Skeletal muscle satellite cell (primary cell): ENCODE measurements around the gene C16orf92.

Experiments
- H3K27me3 ChIP-seq: 2 replicates; pipeline ENCODE4 v1.7.0; 2013; ENCODE audit warnings: low read length; ENCODE audit not compliant: control insufficient read depth, insufficient read depth
- H3K36me3 ChIP-seq: 2 replicates; pipeline ENCODE4 v1.7.0; 2013; ENCODE audit warnings: mild to moderate bottlenecking, control low read depth, low read length; ENCODE audit not compliant: insufficient read depth
- H3K4me1 ChIP-seq: 2 replicates; pipeline ENCODE4 v1.7.0; 2013; ENCODE audit warnings: low read length; ENCODE audit not compliant: control insufficient read depth, insufficient read depth
- H3K4me2 ChIP-seq: 2 replicates; pipeline ENCODE4 v1.7.0; 2013; ENCODE audit warnings: mild to moderate bottlenecking, low read length
- H3K4me3 ChIP-seq: 2 replicates; pipeline ENCODE4 v1.7.0; 2013; ENCODE audit warnings: low read length
- H3K9ac ChIP-seq: 2 replicates; pipeline ENCODE4 v1.7.0; 2013; ENCODE audit warnings: mild to moderate bottlenecking, low read depth, low read length, moderate library complexity
- H3K9me3 ChIP-seq: replicated peaks from 2 replicates; pipeline ENCODE4 v1.7.0; 2013; ENCODE audit warnings: mild to moderate bottlenecking, control low read depth, low read length

C16orf92 gene

GRCh38 chr16:30000735-30001631 lies 22.0 kb upstream of the C16orf92 start:
- no peak overlapping the region for H3K4me3 ChIP-seq

GRCh38 chr16:30002614-30003346 lies 20.2 kb upstream of the C16orf92 start:
- Histone ChIP-seq H3K9ac (no peak overlapping the region), H3K4me3 (no peak overlapping the region), H3K4me1 (no peaks in the 10 kb centered on the region), H3K27me3 (peaks cover 3% of the 10 kb centered on the region), H3K36me3 (peaks cover 28% of the 10 kb centered on the region), H3K9me3 (no peaks in the 10 kb centered on the region), H3K4me2 (no peak overlapping the region)

More at GRCh38 chr16:30000735-30001631, 22.0 kb upstream of the C16orf92 start:
- Histone ChIP-seq H3K36me3 (peaks cover 31% of the 10 kb centered on the region), H3K4me2 (no peak overlapping the region), H3K27me3 (no peaks in the 10 kb centered on the region), H3K4me1 (peaks cover 6% of the 10 kb centered on the region), H3K9me3 (no peaks in the 10 kb centered on the region), H3K9ac (no peak overlapping the region)

- H3K4me1 ChIP-seq: no peaks in the 10 kb centered on the region
- no peaks in the 10 kb centered on the region for H3K9me3 ChIP-seq
- H3K4me2 ChIP-seq: no peak overlapping the region
- no peak overlapping the region for H3K4me3 ChIP-seq
- no peak overlapping the region for H3K9ac ChIP-seq
- H3K27me3 ChIP-seq: peaks cover 5% of the 10 kb centered on the region
- H3K36me3 ChIP-seq: peaks cover 27% of the 10 kb centered on the region
Observed at GRCh38 chr16:30003670-30004423, 19.2 kb upstream of the C16orf92 start.

- no peak overlapping the region for H3K9ac ChIP-seq
Observed at GRCh38 chr16:30004424-30004776, 18.6 kb upstream of the C16orf92 start.

GRCh38 chr16:30004811-30005242 lies 18.2 kb upstream of the C16orf92 start:
- H3K9me3 ChIP-seq: no peaks in the 10 kb centered on the region
- H3K27me3 ChIP-seq: peaks cover 15% of the 10 kb centered on the region
- H3K9ac ChIP-seq: no peak overlapping the region
- H3K4me3 ChIP-seq: no peak overlapping the region
- H3K4me1 ChIP-seq: no peaks in the 10 kb centered on the region
- peaks cover 20% of the 10 kb centered on the region for H3K36me3 ChIP-seq
- no peak overlapping the region for H3K4me2 ChIP-seq

More at GRCh38 chr16:30004424-30004776, 18.6 kb upstream of the C16orf92 start:
- no peaks in the 10 kb centered on the region for H3K9me3 ChIP-seq
- H3K4me2 ChIP-seq: no peak overlapping the region
- no peaks in the 10 kb centered on the region for H3K4me1 ChIP-seq
- H3K36me3 ChIP-seq: peaks cover 24% of the 10 kb centered on the region
- H3K27me3 ChIP-seq: peaks cover 10% of the 10 kb centered on the region
- H3K4me3 ChIP-seq: no peak overlapping the region

- Histone ChIP-seq H3K4me2 (no peak overlapping the region), H3K36me3 (peaks cover 18% of the 10 kb centered on the region), H3K9me3 (no peaks in the 10 kb centered on the region), H3K9ac (no peak overlapping the region), H3K4me1 (peaks cover 3% of the 10 kb centered on the region), H3K27me3 (peaks cover 22% of the 10 kb centered on the region), H3K4me3 (no peak overlapping the region)
Observed at GRCh38 chr16:30005341-30006094, 17.5 kb upstream of the C16orf92 start.

GRCh38 chr16:30006095-30006473 lies 16.9 kb upstream of the C16orf92 start:
- H3K27me3 ChIP-seq: peaks cover 23% of the 10 kb centered on the region
- no peak overlapping the region for H3K4me2 ChIP-seq
- H3K9ac ChIP-seq: no peak overlapping the region
- no peak overlapping the region for H3K4me3 ChIP-seq
- H3K36me3 ChIP-seq: peaks cover 18% of the 10 kb centered on the region
- peaks cover 6% of the 10 kb centered on the region for H3K4me1 ChIP-seq
- no peaks in the 10 kb centered on the region for H3K9me3 ChIP-seq

GRCh38 chr16:30006659-30007377 lies 16.2 kb upstream of the C16orf92 start:
- peaks cover 6% of the 10 kb centered on the region for H3K4me1 ChIP-seq
- no peak overlapping the region for H3K4me3 ChIP-seq
- no peaks in the 10 kb centered on the region for H3K9me3 ChIP-seq
- peaks cover 28% of the 10 kb centered on the region for H3K27me3 ChIP-seq
- H3K4me2 ChIP-seq: no peak overlapping the region
- H3K9ac ChIP-seq: no peak overlapping the region
- peaks cover 13% of the 10 kb centered on the region for H3K36me3 ChIP-seq

GRCh38 chr16:30007378-30007895 lies 15.6 kb upstream of the C16orf92 start:
- no peak overlapping the region for H3K4me2 ChIP-seq
- H3K4me1 ChIP-seq: peaks cover 6% of the 10 kb centered on the region
- H3K9ac ChIP-seq: no peak overlapping the region
- peaks cover 32% of the 10 kb centered on the region for H3K27me3 ChIP-seq
- H3K4me3 ChIP-seq: no peak overlapping the region
- no peaks in the 10 kb centered on the region for H3K9me3 ChIP-seq
- peaks cover 7% of the 10 kb centered on the region for H3K36me3 ChIP-seq

GRCh38 chr16:30009085-30009862 lies 13.7 kb upstream of the C16orf92 start:
- no peak overlapping the region for H3K4me2 ChIP-seq
- peaks cover 5% of the 10 kb centered on the region for H3K36me3 ChIP-seq
- H3K9me3 ChIP-seq: no peaks in the 10 kb centered on the region
- H3K27me3 ChIP-seq: peaks cover 32% of the 10 kb centered on the region
- H3K4me1 ChIP-seq: peaks cover 6% of the 10 kb centered on the region
- H3K4me3 ChIP-seq: no peak overlapping the region
- no peak overlapping the region for H3K9ac ChIP-seq
